Measurements from ENCODE around the gene NFIB.

Gene NFIB

GRCh38 chr9:14072850-14073249, 241.1 kb downstream of the NFIB start:
- Mint-ChIP-seq H3K27me3 (no peaks in the 10 kb centered on the region), H3K4me1 (no peaks in the 10 kb centered on the region), H3K4me3 (no peak overlapping the region)

GRCh38 chr9:14071484-14071883, 242.5 kb downstream of the NFIB start:
- Mint-ChIP-seq H3K4me3 (no peak overlapping the region), H3K4me1 (no peaks in the 10 kb centered on the region), H3K27ac (no peak overlapping the region), H3K36me3 (no peaks in the 10 kb centered on the region), H3K27me3 (no peaks in the 10 kb centered on the region), H3K9me3 (peaks cover 2% of the 10 kb centered on the region)
- ATAC-seq = no peak

More at GRCh38 chr9:14072850-14073249, 241.1 kb downstream of the NFIB start:
- Mint-ChIP-seq H3K27ac (no peak overlapping the region), H3K9me3 (peaks cover 2% of the 10 kb centered on the region), H3K36me3 (no peaks in the 10 kb centered on the region)
- no peak for ATAC-seq

- ATAC-seq = no peak
- no peaks in the 10 kb centered on the region for H3K27me3 Mint-ChIP-seq
- H3K27ac Mint-ChIP-seq = no peak overlapping the region
- H3K4me1 Mint-ChIP-seq = no peaks in the 10 kb centered on the region
- no peaks in the 10 kb centered on the region for H3K9me3 Mint-ChIP-seq
- no peaks in the 10 kb centered on the region for H3K36me3 Mint-ChIP-seq
- no peak overlapping the region for H3K4me3 Mint-ChIP-seq
Measured at GRCh38 chr9:14068690-14069089, 245.3 kb downstream of the NFIB start.

GRCh38 chr9:14066831-14067230, 247.1 kb downstream of the NFIB start:
- Mint-ChIP-seq H3K27ac (no peak overlapping the region), H3K4me1 (no peaks in the 10 kb centered on the region), H3K4me3 (no peak overlapping the region), H3K9me3 (no peaks in the 10 kb centered on the region), H3K27me3 (no peaks in the 10 kb centered on the region), H3K36me3 (no peaks in the 10 kb centered on the region)
- no peak for ATAC-seq

GRCh38 chr9:14066032-14066431, 247.9 kb downstream of the NFIB start:
- Mint-ChIP-seq H3K27ac (no peak overlapping the region), H3K4me3 (no peak overlapping the region), H3K9me3 (no peaks in the 10 kb centered on the region)

GRCh38 chr9:14064940-14065339, 249.0 kb downstream of the NFIB start:
- no peak for ATAC-seq
- no peaks in the 10 kb centered on the region for H3K9me3 Mint-ChIP-seq
- H3K36me3 Mint-ChIP-seq = no peaks in the 10 kb centered on the region
- H3K27ac Mint-ChIP-seq = no peak overlapping the region
- no peak overlapping the region for H3K4me3 Mint-ChIP-seq
- no peaks in the 10 kb centered on the region for H3K4me1 Mint-ChIP-seq
- H3K27me3 Mint-ChIP-seq = no peaks in the 10 kb centered on the region

More at GRCh38 chr9:14066032-14066431, 247.9 kb downstream of the NFIB start:
- H3K27me3 Mint-ChIP-seq = no peaks in the 10 kb centered on the region
- H3K36me3 Mint-ChIP-seq = no peaks in the 10 kb centered on the region
- ATAC-seq = no peak
- no peaks in the 10 kb centered on the region for H3K4me1 Mint-ChIP-seq

- H3K4me1 Mint-ChIP-seq = no peaks in the 10 kb centered on the region
- H3K27me3 Mint-ChIP-seq = no peaks in the 10 kb centered on the region
- H3K36me3 Mint-ChIP-seq = no peaks in the 10 kb centered on the region
- H3K27ac Mint-ChIP-seq = no peak overlapping the region
- H3K4me3 Mint-ChIP-seq = no peak overlapping the region
- ATAC-seq = no peak
- no peaks in the 10 kb centered on the region for H3K9me3 Mint-ChIP-seq
Measured at GRCh38 chr9:14063756-14064155, 250.2 kb downstream of the NFIB start.

- ATAC-seq = no peak
- Mint-ChIP-seq H3K27ac (no peak overlapping the region), H3K27me3 (no peaks in the 10 kb centered on the region), H3K4me3 (no peak overlapping the region), H3K9me3 (no peaks in the 10 kb centered on the region), H3K4me1 (no peaks in the 10 kb centered on the region), H3K36me3 (no peaks in the 10 kb centered on the region)
Measured at GRCh38 chr9:14062586-14063221, 251.2 kb downstream of the NFIB start.

GRCh38 chr9:14061936-14062585, 251.9 kb downstream of the NFIB start:
- H3K27me3 Mint-ChIP-seq = no peaks in the 10 kb centered on the region

GRCh38 chr9:14058325-14058688, 255.6 kb downstream of the NFIB start:
- ATAC-seq = no peak
- no peaks in the 10 kb centered on the region for H3K9me3 Mint-ChIP-seq
- H3K4me1 Mint-ChIP-seq = no peaks in the 10 kb centered on the region
- H3K27me3 Mint-ChIP-seq = no peaks in the 10 kb centered on the region
- no peak overlapping the region for H3K4me3 Mint-ChIP-seq
- H3K36me3 Mint-ChIP-seq = no peaks in the 10 kb centered on the region
- no peak overlapping the region for H3K27ac Mint-ChIP-seq

More at GRCh38 chr9:14061936-14062585, 251.9 kb downstream of the NFIB start:
- Mint-ChIP-seq H3K4me3 (no peak overlapping the region), H3K9me3 (no peaks in the 10 kb centered on the region), H3K4me1 (no peaks in the 10 kb centered on the region), H3K36me3 (no peaks in the 10 kb centered on the region), H3K27ac (no peak overlapping the region)
- no peak for ATAC-seq

- Mint-ChIP-seq H3K4me1 (no peaks in the 10 kb centered on the region), H3K9me3 (no peaks in the 10 kb centered on the region), H3K27me3 (no peaks in the 10 kb centered on the region), H3K4me3 (no peak overlapping the region), H3K27ac (no peak overlapping the region), H3K36me3 (no peaks in the 10 kb centered on the region)
- no peak for ATAC-seq
Measured at GRCh38 chr9:14057368-14058324, 256.3 kb downstream of the NFIB start.

- no peaks in the 10 kb centered on the region for H3K9me3 Mint-ChIP-seq
- no peaks in the 10 kb centered on the region for H3K36me3 Mint-ChIP-seq
- ATAC-seq = no peak
- no peak overlapping the region for H3K27ac Mint-ChIP-seq
- H3K4me3 Mint-ChIP-seq = no peak overlapping the region
- no peaks in the 10 kb centered on the region for H3K4me1 Mint-ChIP-seq
- H3K27me3 Mint-ChIP-seq = no peaks in the 10 kb centered on the region
Measured at GRCh38 chr9:14056316-14056861, 257.6 kb downstream of the NFIB start.

GRCh38 chr9:14054096-14054495, 259.8 kb downstream of the NFIB start:
- Mint-ChIP-seq H3K4me3 (no peak overlapping the region), H3K36me3 (no peaks in the 10 kb centered on the region)
- ATAC-seq = no peak

GRCh38 chr9:14052359-14052758, 261.6 kb downstream of the NFIB start:
- Mint-ChIP-seq H3K4me3 (no peak overlapping the region), H3K27ac (no peak overlapping the region), H3K36me3 (no peaks in the 10 kb centered on the region), H3K9me3 (no peaks in the 10 kb centered on the region), H3K4me1 (no peaks in the 10 kb centered on the region), H3K27me3 (no peaks in the 10 kb centered on the region)
- no peak for ATAC-seq

More at GRCh38 chr9:14054096-14054495, 259.8 kb downstream of the NFIB start:
- no peaks in the 10 kb centered on the region for H3K4me1 Mint-ChIP-seq
- H3K9me3 Mint-ChIP-seq = no peaks in the 10 kb centered on the region
- no peaks in the 10 kb centered on the region for H3K27me3 Mint-ChIP-seq
- no peak overlapping the region for H3K27ac Mint-ChIP-seq

- no peak overlapping the region for H3K27ac Mint-ChIP-seq
- no peaks in the 10 kb centered on the region for H3K4me1 Mint-ChIP-seq
- ATAC-seq = no peak
- no peak overlapping the region for H3K4me3 Mint-ChIP-seq
- H3K27me3 Mint-ChIP-seq = no peaks in the 10 kb centered on the region
- H3K9me3 Mint-ChIP-seq = no peaks in the 10 kb centered on the region
- H3K36me3 Mint-ChIP-seq = no peaks in the 10 kb centered on the region
Measured at GRCh38 chr9:14051419-14051818, 262.5 kb downstream of the NFIB start.
